ENCODE measurements around the gene CDH12.

DNA sequence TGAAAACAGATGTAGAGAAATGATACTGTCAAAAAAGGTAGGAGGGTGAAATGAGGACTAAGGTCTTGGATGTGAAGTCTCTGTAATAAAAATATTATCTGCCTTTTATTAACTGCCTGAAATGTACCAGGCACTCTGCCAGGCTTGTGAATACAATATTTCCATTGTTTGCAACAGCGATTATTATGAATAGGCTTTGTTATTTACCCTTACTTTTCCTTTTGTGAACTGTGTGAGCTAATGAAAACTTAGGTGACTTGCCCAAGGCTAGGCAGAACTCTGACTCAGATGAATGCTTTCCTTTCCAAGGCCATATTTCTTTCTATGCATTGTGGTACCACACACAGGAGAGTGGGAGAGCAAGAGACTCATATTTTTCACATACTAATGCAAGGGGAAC is 204.1 kb downstream of the CDH12 start:
- TF ChIP-seq CTCF (IDR thresholded peaks at IDR 0.05) (no peak), POLR2A (IDR thresholded peaks at IDR 0.05) (no peak)
